Suppressor macrophage treated with lipopolysaccharide for 1 hour (primary cell): ENCODE measurements around the gene HTR1B.

ENCODE experiments used
- DNase-seq, 3 donors: peaks; one replicate each; pipeline ENCODE4 v3.0.0-alpha.2; 2020 to 2022

Gene HTR1B

GRCh38 chr6:77463308-77463860 lies at the start of gene HTR1B:
Gene HTR1B, minus strand, starts transcription at chr6:77463491. Its CDS starts 88 bp downstream, at chr6:77463403.
- DNase-seq: no peak

GRCh38 chr6:77512554-77512953 lies 49.3 kb upstream of the HTR1B start:
- no peak for DNase-seq

GRCh38 chr6:77511860-77512259 lies 48.6 kb upstream of the HTR1B start:
- DNase-seq: peak in 1 of 3 donors; percentile 0

- DNase-seq: no peak
Observed at GRCh38 chr6:77502981-77503380, 39.7 kb upstream of the HTR1B start.

GRCh38 chr6:77492530-77492929 lies 29.2 kb upstream of the HTR1B start:
- no peak for DNase-seq

GRCh38 chr6:77487808-77488425 lies 24.6 kb upstream of the HTR1B start:
- no peak for DNase-seq

- no peak for DNase-seq
Observed at GRCh38 chr6:77482981-77483380, 19.7 kb upstream of the HTR1B start.

GRCh38 chr6:77474973-77475372 lies 11.7 kb upstream of the HTR1B start:
- no peak for DNase-seq

GRCh38 chr6:77474286-77474956 lies 11.1 kb upstream of the HTR1B start:
- DNase-seq: no peak

- DNase-seq: no peak
Observed at GRCh38 chr6:77470983-77471382, 7.7 kb upstream of the HTR1B start.

GRCh38 chr6:77468939-77469338 lies 5.6 kb upstream of the HTR1B start:
- no peak for DNase-seq

GRCh38 chr6:77466451-77467437 lies 3.5 kb upstream of the HTR1B start:
- DNase-seq: no peak

- peak in 2 of 3 donors; percentile 7 to 31 for DNase-seq
Observed at GRCh38 chr6:77466055-77466450, 2.8 kb upstream of the HTR1B start.

GRCh38 chr6:77464495-77464867 lies 1.2 kb upstream of the HTR1B start:
- DNase-seq: no peak

- no peak for DNase-seq
Observed at GRCh38 chr6:77463861-77464494, 687 bp upstream of the HTR1B start.

GRCh38 chr6:77462359-77463307 lies 658 bp downstream of the HTR1B start:
- no peak for DNase-seq

- DNase-seq: no peak
Observed at GRCh38 chr6:77461796-77462195, 1.5 kb downstream of the HTR1B start.

GRCh38 chr6:77458421-77458820 lies 4.9 kb downstream of the HTR1B start:
- no peak for DNase-seq

GRCh38 chr6:77457720-77458349 lies 5.5 kb downstream of the HTR1B start:
- peak; percentile 47 to 70 (median 47) for DNase-seq

- peak; percentile 22 to 25 (median 22) for DNase-seq
Observed at GRCh38 chr6:77456531-77457248, 6.6 kb downstream of the HTR1B start.
